ENCODE results near the gene SIGLEC12.

GRCh38 chr19:51450730-51451307, 50.8 kb downstream of the SIGLEC12 start:
- TF ChIP-seq POLR2A (conservative IDR thresholded peaks at IDR 0.05) (no peak), CCAR2 (IDR thresholded peaks at IDR 0.05; ENCODE audit: low read depth, low read length) (no peak), VEZF1 (CRISPR knock-in tag; IDR thresholded peaks at IDR 0.05) (no peak), CTCF (IDR thresholded peaks at IDR 0.05 in 2 of 3, conservative IDR thresholded peaks at IDR 0.05 in 1 of 3; ENCODE audit: insufficient read depth in 2 of 3, low read depth in 1 of 3, low read length in 3 of 3) (no peak), DLX4 (CRISPR knock-in tag; IDR thresholded peaks at IDR 0.05) (no peak), UBTF (IDR thresholded peaks at IDR 0.05; ENCODE audit: borderline replicate concordance in 1 of 2, low read depth in 2 of 2, low read length in 2 of 2) (no peak)

All from K562 (cell line).